Nephron progenitor cell (in vitro differentiated cells): ENCODE results near the gene ZNF775.

Experiments used
- DNase-seq: peaks from one replicate; pipeline ENCODE4 v3.0.0; 2021
- H3K27ac Mint-ChIP-seq: 2 replicates; pipeline ENCODE4 v1.8.0; 2021; ENCODE audit warnings: mild to moderate bottlenecking, moderate library complexity, mixed read lengths
- H3K27me3 Mint-ChIP-seq: 2 replicates; pipeline ENCODE4 v1.8.0; 2021; ENCODE audit warnings: mild to moderate bottlenecking, low read depth, mixed read lengths; ENCODE audit not compliant: poor library complexity
- H3K36me3 Mint-ChIP-seq: 2 replicates; pipeline ENCODE4 v1.8.0; 2021; ENCODE audit warnings: low read depth, mixed read lengths
- H3K4me1 Mint-ChIP-seq: 2 replicates; pipeline ENCODE4 v1.8.0; 2021; ENCODE audit warnings: mixed read lengths
- H3K4me3 Mint-ChIP-seq: 2 replicates; pipeline ENCODE4 v1.8.0; 2021; ENCODE audit warnings: mild to moderate bottlenecking, moderate library complexity, mixed read lengths
- H3K9me3 Mint-ChIP-seq: 2 replicates; pipeline ENCODE4 v1.8.0; 2021; ENCODE audit warnings: mild to moderate bottlenecking, moderate library complexity, mixed read lengths
- CTCF ChIP-seq: fragments of 200-600 bp; sonication (generic); IDR thresholded peaks from 2 replicates; pipeline ENCODE4 v1.5.0; 2021; ENCODE audit warnings: antibody characterized with exemption

Gene ZNF775

DNA sequence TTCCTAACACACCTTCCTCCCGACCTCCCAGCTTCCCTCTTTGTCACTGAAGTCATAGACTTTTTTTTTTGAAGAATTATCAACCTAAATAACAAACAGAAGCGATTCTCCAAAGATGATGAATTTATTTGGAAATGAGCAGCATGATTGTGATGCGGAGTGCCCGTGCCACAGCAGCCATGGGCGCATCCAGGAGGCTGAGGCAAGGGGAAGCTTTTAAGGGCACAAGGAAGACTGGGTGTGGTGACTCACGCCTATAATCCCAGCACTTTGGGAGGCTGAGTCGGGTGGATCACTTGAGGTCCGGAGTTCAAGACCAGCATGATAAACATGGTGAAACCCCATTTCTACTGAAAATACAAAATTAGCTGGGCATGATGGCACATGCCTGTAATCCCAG lies 55.1 kb downstream of the ZNF775 start:
- H3K4me3 Mint-ChIP-seq = no peak overlapping the region
- peaks cover 6% of the 10 kb centered on the region for H3K4me1 Mint-ChIP-seq
- H3K27ac Mint-ChIP-seq = no peak overlapping the region
- peaks cover 18% of the 10 kb centered on the region for H3K27me3 Mint-ChIP-seq
- H3K9me3 Mint-ChIP-seq = no peaks in the 10 kb centered on the region
- TF ChIP-seq CTCF = no peak
- no peaks in the 10 kb centered on the region for H3K36me3 Mint-ChIP-seq
- no peak for DNase-seq

DNA sequence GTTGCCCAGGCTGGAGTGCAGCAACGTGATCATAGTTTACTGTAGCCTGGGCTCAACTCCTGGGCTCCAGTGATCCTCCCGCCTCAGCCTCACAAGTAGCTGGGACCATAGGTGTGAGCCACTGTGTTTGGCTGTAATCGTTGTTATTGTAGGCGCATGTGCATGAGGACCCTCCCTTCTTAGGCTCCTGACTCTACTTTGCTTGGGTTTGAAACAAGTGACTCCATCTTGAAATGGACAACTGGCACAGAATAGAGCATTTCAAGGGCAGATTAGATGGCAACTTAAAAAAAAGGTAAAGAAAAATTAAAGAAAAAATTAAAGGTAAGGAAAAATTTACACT lies 55.9 kb downstream of the ZNF775 start:
- no peaks in the 10 kb centered on the region for H3K4me1 Mint-ChIP-seq
- no peaks in the 10 kb centered on the region for H3K9me3 Mint-ChIP-seq
- H3K4me3 Mint-ChIP-seq = no peak overlapping the region
- no peak for DNase-seq
- peaks cover 18% of the 10 kb centered on the region for H3K27me3 Mint-ChIP-seq
- H3K27ac Mint-ChIP-seq = no peak overlapping the region
- no peak for TF ChIP-seq CTCF
- no peaks in the 10 kb centered on the region for H3K36me3 Mint-ChIP-seq

GRCh38 chr7:150435390-150436073 lies 56.4 kb downstream of the ZNF775 start:
- TF ChIP-seq CTCF = no peak
- peaks cover 15% of the 10 kb centered on the region for H3K27me3 Mint-ChIP-seq
- DNase-seq = no peak
- H3K9me3 Mint-ChIP-seq = no peaks in the 10 kb centered on the region
- H3K4me1 Mint-ChIP-seq = no peaks in the 10 kb centered on the region
- H3K27ac Mint-ChIP-seq = no peak overlapping the region
- H3K36me3 Mint-ChIP-seq = no peaks in the 10 kb centered on the region
- H3K4me3 Mint-ChIP-seq = no peak overlapping the region

- no peak overlapping the region for H3K27ac Mint-ChIP-seq
- TF ChIP-seq CTCF = no peak
- peaks cover 3% of the 10 kb centered on the region for H3K27me3 Mint-ChIP-seq
- peaks cover 16% of the 10 kb centered on the region for H3K9me3 Mint-ChIP-seq
- DNase-seq = no peak
- peaks cover 11% of the 10 kb centered on the region for H3K36me3 Mint-ChIP-seq
- peaks cover 15% of the 10 kb centered on the region for H3K4me1 Mint-ChIP-seq
- H3K4me3 Mint-ChIP-seq = no peak overlapping the region
Measured at GRCh38 chr7:150439967-150440366, 60.8 kb downstream of the ZNF775 start.

- peaks cover 11% of the 10 kb centered on the region for H3K36me3 Mint-ChIP-seq
- H3K9me3 Mint-ChIP-seq = peaks cover 16% of the 10 kb centered on the region
- H3K27ac Mint-ChIP-seq = no peak overlapping the region
- H3K4me1 Mint-ChIP-seq = peaks cover 23% of the 10 kb centered on the region
- no peak for DNase-seq
- no peak for TF ChIP-seq CTCF
- no peaks in the 10 kb centered on the region for H3K27me3 Mint-ChIP-seq
- no peak overlapping the region for H3K4me3 Mint-ChIP-seq
Measured at GRCh38 chr7:150441524-150441923, 62.4 kb downstream of the ZNF775 start.

DNA sequence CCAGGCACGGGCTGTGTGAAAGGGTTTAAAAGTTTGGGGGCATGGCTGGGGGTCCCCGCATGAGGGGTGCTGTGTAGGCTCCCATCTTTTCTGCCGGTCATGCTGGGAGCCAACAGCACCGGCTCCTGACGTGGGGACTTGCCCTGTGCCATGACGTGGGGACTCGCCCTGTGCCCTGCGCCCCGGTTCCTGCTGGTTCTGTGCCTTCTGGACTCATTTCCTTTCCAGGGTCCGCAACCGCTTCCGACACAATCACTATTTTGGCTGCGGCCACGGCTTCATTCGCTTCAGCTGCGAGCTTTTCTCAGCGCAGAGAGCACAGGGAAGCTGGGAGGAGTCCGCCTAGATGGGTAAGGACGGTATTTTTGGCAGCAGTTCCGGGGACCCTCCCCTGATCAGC lies 63.7 kb downstream of the ZNF775 start:
- Mint-ChIP-seq H3K9me3 (peaks cover 16% of the 10 kb centered on the region), H3K4me3 (no peak overlapping the region), H3K27me3 (no peaks in the 10 kb centered on the region), H3K36me3 (peaks cover 11% of the 10 kb centered on the region), H3K4me1 (peaks cover 36% of the 10 kb centered on the region), H3K27ac (no peak overlapping the region)
- no peak for TF ChIP-seq CTCF
- DNase-seq = no peak
